Measurements from ENCODE around the gene NCOA7.

- TF ChIP-seq, protein P1, sequence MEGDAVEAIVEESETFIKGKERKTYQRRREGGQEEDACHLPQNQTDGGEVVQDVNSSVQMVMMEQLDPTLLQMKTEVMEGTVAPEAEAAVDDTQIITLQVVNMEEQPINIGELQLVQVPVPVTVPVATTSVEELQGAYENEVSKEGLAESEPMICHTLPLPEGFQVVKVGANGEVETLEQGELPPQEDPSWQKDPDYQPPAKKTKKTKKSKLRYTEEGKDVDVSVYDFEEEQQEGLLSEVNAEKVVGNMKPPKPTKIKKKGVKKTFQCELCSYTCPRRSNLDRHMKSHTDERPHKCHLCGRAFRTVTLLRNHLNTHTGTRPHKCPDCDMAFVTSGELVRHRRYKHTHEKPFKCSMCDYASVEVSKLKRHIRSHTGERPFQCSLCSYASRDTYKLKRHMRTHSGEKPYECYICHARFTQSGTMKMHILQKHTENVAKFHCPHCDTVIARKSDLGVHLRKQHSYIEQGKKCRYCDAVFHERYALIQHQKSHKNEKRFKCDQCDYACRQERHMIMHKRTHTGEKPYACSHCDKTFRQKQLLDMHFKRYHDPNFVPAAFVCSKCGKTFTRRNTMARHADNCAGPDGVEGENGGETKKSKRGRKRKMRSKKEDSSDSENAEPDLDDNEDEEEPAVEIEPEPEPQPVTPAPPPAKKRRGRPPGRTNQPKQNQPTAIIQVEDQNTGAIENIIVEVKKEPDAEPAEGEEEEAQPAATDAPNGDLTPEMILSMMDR (IDR thresholded peaks at IDR 0.05), result no peak
- no peak for TF ChIP-seq SIN3A (IDR thresholded peaks at IDR 0.05; ENCODE audit: borderline replicate concordance, insufficient read depth, low read depth, low read length)
Measured at GRCh38 chr6:125843593-125843992, 52.8 kb downstream of the NCOA7 start.

All from Panc1 (cell line).